GM12878 (cell line): ENCODE measurements around the gene PHF11. TPM values are rescaled to one million over a fixed set of nuclear protein-coding genes. Genes with fewer than 3 reads are reported as not detected.

Experiments
- ATAC-seq: fragments of 200-7000 bp; cut with Tn5 transposase; 3 replicates; pipeline ENCODE4 v1.9.1; 2020; ENCODE audit warnings: mild to moderate bottlenecking, moderate library complexity
- BruUV-seq: library from RNA; stranded (reverse); fragments of 400-500 nt; replicated peaks from 2 replicates; lab custom pipeline; 2021; lab: Mats Ljungman, UMichigan
- CTCF ChIA-PET: fragments of 300-600 bp; sonication (Branson Sonifier 250); formaldehyde crosslinking; extraction: SDS; loops from one replicate; lab custom pipeline; 2021; ENCODE audit warnings: inconsistent platforms; lab: Yijun Ruan, JAX
- POLR2A ChIA-PET: fragments of 350-600 bp; formaldehyde crosslinking; extraction: SDS; loops from one replicate; lab custom pipeline; 2021; ENCODE audit warnings: inconsistent platforms; lab: Charles Lee
- RAD21 ChIA-PET: fragments of 300-600 bp; sonication (Branson Sonifier 250); formaldehyde crosslinking; loops from one replicate; lab custom pipeline; 2023; ENCODE audit warnings: antibody characterized with exemption; ENCODE audit not compliant: unreplicated experiment; lab: Charles Lee
- SMC1A ChIA-PET: fragments of 300-600 bp; sonication (Branson Sonifier 250); formaldehyde crosslinking; loops from one replicate; lab custom pipeline; 2023; ENCODE audit not compliant: unreplicated experiment, uncharacterized antibody; lab: Charles Lee
- DNase-seq: peaks from one replicate; pipeline ENCODE4 v3.0.0-alpha.2; 2011; ENCODE audit warnings: low read depth, low spot score
- FAIRE-seq: peaks from 3 replicates; lab custom pipeline; 2011; peaks lifted over from hg19 to GRCh38; lab: Jason Lieb, UNC
- H2AFZ ChIP-seq: 2 replicates; pipeline ENCODE4 v1.6.0; 2011; ENCODE audit warnings: low read depth, low read length, control low read depth; ENCODE audit not compliant: control insufficient read depth
- H3K27ac ChIP-seq: 2 replicates; pipeline ENCODE4 v1.5.1; 2011; ENCODE audit warnings: control low read depth; ENCODE audit not compliant: control insufficient read depth, insufficient read depth
- H3K27me3 ChIP-seq, 2 experiments: replicated peaks in 1 of 2; 2 replicates each; pipeline versions ENCODE4 v1.6.0 to v1.6.1; 2011; ENCODE audit warnings: low read length in 1 of 2; ENCODE audit not compliant: control insufficient read depth in 2 of 2, insufficient read depth in 2 of 2
- H3K36me3 ChIP-seq, 2 experiments: 2 replicates each; pipeline ENCODE4 v1.5.1; 2011; ENCODE audit warnings: low read length in 1 of 2; ENCODE audit not compliant: control insufficient read depth in 2 of 2, insufficient read depth in 2 of 2
- H3K4me1 ChIP-seq: 2 replicates; pipeline ENCODE4 v1.6.1; 2011; ENCODE audit warnings: mild to moderate bottlenecking, low read length, moderate library complexity, mixed read lengths; ENCODE audit not compliant: control insufficient read depth, insufficient read depth
- H3K4me2 ChIP-seq: 2 replicates; pipeline ENCODE4 v1.6.0; 2011; ENCODE audit warnings: control low read depth; ENCODE audit not compliant: control insufficient read depth, insufficient read depth
- H3K4me3 ChIP-seq: fragments of 200-600 bp; sonication (generic); 2 replicates; pipeline ENCODE4 v1.5.1; 2016
- H3K79me2 ChIP-seq: 2 replicates; pipeline ENCODE4 v1.6.0; 2011; ENCODE audit warnings: low read length; ENCODE audit not compliant: control insufficient read depth, insufficient read depth
- H3K9ac ChIP-seq: 2 replicates; pipeline ENCODE4 v1.8.0; 2011; ENCODE audit warnings: low read length, control low read depth, mixed read lengths; ENCODE audit not compliant: control insufficient read depth, insufficient read depth
- H3K9me3 ChIP-seq: replicated peaks from 3 replicates; pipeline ENCODE4 v1.5.1; 2011; ENCODE audit warnings: mild to moderate bottlenecking, low read length; ENCODE audit not compliant: control insufficient read depth, insufficient read depth
- H4K20me1 ChIP-seq: 2 replicates; pipeline ENCODE4 v1.6.0; 2011; ENCODE audit not compliant: control insufficient read depth, insufficient read depth
- CBX3 ChIP-seq: fragments of 200-600 bp; sonication (generic); IDR thresholded peaks from 2 replicates; pipeline ENCODE4 v1.6.1; 2016; ENCODE audit warnings: low read depth, borderline replicate concordance
- DPF2 ChIP-seq: fragments of 450-650 bp; IDR thresholded peaks from 2 replicates; pipeline ENCODE4 v1.6.1; 2017; ENCODE audit warnings: mild to moderate bottlenecking
- IRF4 ChIP-seq: IDR thresholded peaks from 2 replicates; pipeline ENCODE4 v1.6.1; 2011; ENCODE audit warnings: low read depth, low read length
- MEF2A ChIP-seq: IDR thresholded peaks from 2 replicates; pipeline ENCODE4 v1.6.1; 2011; ENCODE audit warnings: low read depth, mild to moderate bottlenecking, low read length, moderate library complexity; ENCODE audit not compliant: insufficient read depth
- MTA3 ChIP-seq: IDR thresholded peaks from 2 replicates; pipeline ENCODE4 v1.6.1; 2012; ENCODE audit warnings: low read length, inconsistent platforms, borderline replicate concordance
- NFYA ChIP-seq: IDR thresholded peaks from 2 replicates; pipeline ENCODE4 v1.6.1; 2011; ENCODE audit warnings: low read depth, mild to moderate bottlenecking, low read length, improper control_type of control experiment, borderline replicate concordance
- NR2F1 ChIP-seq: fragments of 450-650 bp; conservative IDR thresholded peaks from 2 replicates; pipeline ENCODE4 v1.6.1; 2017; ENCODE audit warnings: mild to moderate bottlenecking
- RB1 ChIP-seq: fragments of 450-650 bp; formaldehyde crosslinking; IDR thresholded peaks from 2 replicates; pipeline ENCODE4 v1.6.1; 2017; ENCODE audit warnings: mild to moderate bottlenecking, borderline replicate concordance
- RUNX3 ChIP-seq: IDR thresholded peaks from 2 replicates; pipeline ENCODE4 v1.6.1; 2012; ENCODE audit warnings: low read length, inconsistent platforms
- SIN3A ChIP-seq: IDR thresholded peaks from 2 replicates; pipeline ENCODE4 v1.6.1; 2012; ENCODE audit warnings: low read depth, low read length, improper control_type of control experiment
- ZNF622 ChIP-seq: fragments of 450-650 bp; IDR thresholded peaks from 2 replicates; pipeline ENCODE4 v1.6.1; 2017; ENCODE audit warnings: mild to moderate bottlenecking, inconsistent platforms
- WGBS: methylation state at CpG from one replicate; pipeline ENCODE4 v1.1.6; 2016; ENCODE audit warnings: low lambda C conversion rate; ENCODE audit not compliant: insufficient replicate concordance, insufficient coverage; ENCODE audit errors: missing lambda C conversion rate; 5-methylcytosine and 5-hydroxymethylcytosine counted together
- in situ Hi-C: fragments of 300-500 bp; cut with MboI; formaldehyde crosslinking; loops from 9 replicates; pipeline ENCODE4 v1.14.3; 2018; ENCODE audit warnings: mixed read lengths
- intact Hi-C: fragments of 100-400 bp; cut with micrococcal nuclease; formaldehyde crosslinking; loops from one replicate; pipeline ENCODE4 v1.14.2; 2022; ENCODE audit not compliant: unreplicated experiment
- polyA plus RNA-seq, 11 experiments: library from polyadenylated mRNA; depleted of rRNA in 4 of 11; unstranded in 6 of 11; stranded (reverse) in 5 of 11; fragments of >200 nt; fragmentation: Nextera tagmentation in 4 of 11; fragmentation: Illumina TruSeq in 1 of 11; extraction: Ambion mirVana in 4 of 11; extraction: Trizol in 1 of 11; gene quantifications; 1 replicate in 1 of 11; 2 replicates in 10 of 11; pipeline versions ENCODE4 v1.2.1 to v1.2.3, GENCODE V29; 2011 to 2016; ENCODE audit warnings: inconsistent platforms in 2 of 11, missing spikeins in 2 of 11, low read depth in 1 of 11
- total RNA-seq, 4 experiments: library from RNA; depleted of rRNA in 3 of 4; stranded (reverse); fragments of >200 nt in 3 of 4; fragmentation: Illumina TruSeq in 1 of 4; extraction: Trizol in 1 of 4; gene quantifications; 2 replicates each; pipeline versions ENCODE4 v1.2.1 to v1.2.3, GENCODE V29; 2013 to 2021
- TF ChIP-seq, protein P1 (sequence below): fragments of 450-650 bp; IDR thresholded peaks from 2 replicates; pipeline ENCODE4 v1.6.1; 2018; ENCODE audit warnings: borderline replicate concordance, mild to moderate bottlenecking; ENCODE audit not compliant: partially characterized antibody
- TF ChIP-seq, protein P2 (sequence below): fragments of 450-650 bp; conservative IDR thresholded peaks from 2 replicates; pipeline ENCODE4 v1.6.1; 2017; ENCODE audit warnings: mild to moderate bottlenecking, moderate library complexity

PHF11 gene
- total and polyA plus RNA-seq, 10 of the 15 experiments (the other 5 are each of a cell fraction or from before 2014, with no cell fraction given): 16.9 to 77.3 (median 32.7) TPM

DNA sequence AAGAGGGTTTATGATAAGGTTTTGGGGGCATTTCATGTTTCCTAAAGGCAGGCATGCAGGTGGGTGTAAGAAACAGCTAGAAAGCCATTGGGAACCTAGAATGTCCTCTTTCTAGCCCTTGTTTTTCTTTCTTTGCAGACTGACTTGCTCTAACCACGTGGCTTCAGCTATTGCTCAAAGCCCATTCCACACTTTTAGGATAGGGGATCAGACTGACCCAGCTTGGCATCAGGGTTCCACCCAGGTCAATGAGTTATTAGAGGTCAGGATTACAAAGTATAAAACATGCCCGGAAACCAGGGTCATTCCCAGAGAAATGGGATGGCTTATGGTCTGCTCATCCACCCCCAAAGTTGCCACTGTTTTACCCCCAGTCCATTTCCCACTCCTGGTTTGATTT is 16.8 kb downstream of the PHF11 start:
- ChIA-PET RAD21 (no interaction called here), POLR2A (no interaction called here), SMC1A (interaction anchor here (1.1 kb wide), 1 partner anchor 58 kb away, joined by 3 read pairs; no protein-coding TSS in a partner anchor), CTCF (no interaction called here)
- Histone ChIP-seq H3K36me3 (peaks cover 4 to 25% of the 10 kb centered on the region in 2 experiments), H3K79me2 (no peaks in the 10 kb centered on the region), H3K9ac (no peak overlapping the region), H3K4me3 (no peak overlapping the region), H3K27me3 (no peaks in the 10 kb centered on the region), H3K27ac (no peak overlapping the region), H3K4me1 (no peaks in the 10 kb centered on the region), H4K20me1 (no peaks in the 10 kb centered on the region), H3K9me3 (no peaks in the 10 kb centered on the region; the same call in 2 of the 3 replicates), H3K4me2 (no peak overlapping the region), H2AFZ (no peak overlapping the region)
- BruUV-seq: no TSS peak
- no peak for FAIRE-seq
- DNase-seq: no peak
- intact Hi-C loops: no loop called here
- no peak for TF ChIP-seq MTA3
- no peak for TF ChIP-seq DPF2
- TF ChIP-seq, protein P1, sequence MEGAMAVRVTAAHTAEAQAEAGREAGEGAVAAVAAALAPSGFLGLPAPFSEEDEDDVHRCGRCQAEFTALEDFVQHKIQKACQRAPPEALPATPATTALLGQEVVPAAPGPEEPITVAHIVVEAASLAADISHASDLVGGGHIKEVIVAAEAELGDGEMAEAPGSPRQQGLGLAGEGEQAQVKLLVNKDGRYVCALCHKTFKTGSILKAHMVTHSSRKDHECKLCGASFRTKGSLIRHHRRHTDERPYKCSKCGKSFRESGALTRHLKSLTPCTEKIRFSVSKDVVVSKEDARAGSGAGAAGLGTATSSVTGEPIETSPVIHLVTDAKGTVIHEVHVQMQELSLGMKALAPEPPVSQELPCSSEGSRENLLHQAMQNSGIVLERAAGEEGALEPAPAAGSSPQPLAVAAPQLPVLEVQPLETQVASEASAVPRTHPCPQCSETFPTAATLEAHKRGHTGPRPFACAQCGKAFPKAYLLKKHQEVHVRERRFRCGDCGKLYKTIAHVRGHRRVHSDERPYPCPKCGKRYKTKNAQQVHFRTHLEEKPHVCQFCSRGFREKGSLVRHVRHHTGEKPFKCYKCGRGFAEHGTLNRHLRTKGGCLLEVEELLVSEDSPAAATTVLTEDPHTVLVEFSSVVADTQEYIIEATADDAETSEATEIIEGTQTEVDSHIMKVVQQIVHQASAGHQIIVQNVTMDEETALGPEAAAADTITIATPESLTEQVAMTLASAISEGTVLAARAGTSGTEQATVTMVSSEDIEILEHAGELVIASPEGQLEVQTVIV: no peak
- TF ChIP-seq IRF4: no peak
- TF ChIP-seq, protein P2, sequence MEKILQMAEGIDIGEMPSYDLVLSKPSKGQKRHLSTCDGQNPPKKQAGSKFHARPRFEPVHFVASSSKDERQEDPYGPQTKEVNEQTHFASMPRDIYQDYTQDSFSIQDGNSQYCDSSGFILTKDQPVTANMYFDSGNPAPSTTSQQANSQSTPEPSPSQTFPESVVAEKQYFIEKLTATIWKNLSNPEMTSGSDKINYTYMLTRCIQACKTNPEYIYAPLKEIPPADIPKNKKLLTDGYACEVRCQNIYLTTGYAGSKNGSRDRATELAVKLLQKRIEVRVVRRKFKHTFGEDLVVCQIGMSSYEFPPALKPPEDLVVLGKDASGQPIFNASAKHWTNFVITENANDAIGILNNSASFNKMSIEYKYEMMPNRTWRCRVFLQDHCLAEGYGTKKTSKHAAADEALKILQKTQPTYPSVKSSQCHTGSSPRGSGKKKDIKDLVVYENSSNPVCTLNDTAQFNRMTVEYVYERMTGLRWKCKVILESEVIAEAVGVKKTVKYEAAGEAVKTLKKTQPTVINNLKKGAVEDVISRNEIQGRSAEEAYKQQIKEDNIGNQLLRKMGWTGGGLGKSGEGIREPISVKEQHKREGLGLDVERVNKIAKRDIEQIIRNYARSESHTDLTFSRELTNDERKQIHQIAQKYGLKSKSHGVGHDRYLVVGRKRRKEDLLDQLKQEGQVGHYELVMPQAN: no peak
- no peak for TF ChIP-seq RB1
- TF ChIP-seq RUNX3: no peak
- TF ChIP-seq SIN3A: no peak
- TF ChIP-seq NR2F1: no peak
- no peak for TF ChIP-seq ZNF622
- no peak for TF ChIP-seq CBX3
- no peak for TF ChIP-seq MEF2A
- no peak for TF ChIP-seq NFYA
- ATAC-seq: no peak
- 98% methylated on average over 2 of the region's 2 CpGs for WGBS
- in situ Hi-C loops: no loop called here
